NCI-H1417 (cell line): Measurements from ENCODE around the gene SCNN1B.
A peak's percentile ranks its signal among the peaks of the same experiment; 100 is the strongest.
"Not testable (repeated sequence)": the region's sequence is repeated elsewhere in the genome, so short reads cannot be mapped to it uniquely, and the experiment has no call there.

Experiments used
- DNase-seq, 3 experiments: peaks; one replicate each; lab custom pipeline; 2025; lab: John Stamatoyannopoulos, UW

SCNN1B gene

GRCh38 chr16:23288726-23289512 lies 13.2 kb upstream of the SCNN1B start:
- DNase-seq = no peak

DNA sequence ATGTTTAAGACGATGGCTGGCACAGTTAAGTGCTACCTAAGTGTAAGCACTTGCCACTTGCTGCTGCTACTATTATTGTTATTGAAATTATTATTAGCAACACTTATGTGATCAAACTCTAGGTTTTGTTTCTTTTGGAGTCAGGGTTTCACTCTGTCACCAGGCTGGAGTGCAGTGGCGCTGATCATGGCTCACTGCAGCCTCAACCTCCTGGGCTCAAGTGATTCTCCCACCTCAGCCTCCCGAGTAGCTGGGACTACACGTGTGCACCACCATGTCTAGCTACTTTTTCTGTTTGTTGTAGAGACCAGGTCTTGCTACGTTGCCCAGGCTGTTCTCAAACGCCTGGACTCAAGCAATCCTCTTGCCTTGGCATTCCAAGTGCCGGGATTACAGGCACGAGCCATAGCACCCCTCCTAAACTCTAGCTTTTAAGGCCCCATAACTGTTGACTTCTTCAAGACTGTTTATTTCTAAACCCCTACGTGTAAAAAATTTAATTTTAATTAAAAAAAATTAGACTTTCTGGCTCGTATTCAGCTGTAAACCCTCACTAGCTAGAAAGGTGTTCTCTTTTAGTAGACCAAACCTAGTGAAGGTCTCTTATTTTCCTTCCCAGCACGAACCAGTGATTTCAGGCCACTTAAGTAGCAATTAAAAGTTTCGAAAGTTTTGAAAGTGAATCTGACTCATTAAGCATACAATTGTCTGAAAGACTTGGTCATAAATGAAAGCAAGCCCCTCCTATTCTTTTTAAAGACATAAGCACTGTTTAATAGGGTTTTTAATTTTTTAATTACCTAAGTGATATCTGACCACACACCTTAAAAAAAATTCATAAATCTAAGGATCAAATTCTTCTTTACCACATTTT lies 11.7 kb upstream of the SCNN1B start:
- no peak for DNase-seq

GRCh38 chr16:23293016-23293415 lies 9.1 kb upstream of the SCNN1B start:
- no peak for DNase-seq

DNA sequence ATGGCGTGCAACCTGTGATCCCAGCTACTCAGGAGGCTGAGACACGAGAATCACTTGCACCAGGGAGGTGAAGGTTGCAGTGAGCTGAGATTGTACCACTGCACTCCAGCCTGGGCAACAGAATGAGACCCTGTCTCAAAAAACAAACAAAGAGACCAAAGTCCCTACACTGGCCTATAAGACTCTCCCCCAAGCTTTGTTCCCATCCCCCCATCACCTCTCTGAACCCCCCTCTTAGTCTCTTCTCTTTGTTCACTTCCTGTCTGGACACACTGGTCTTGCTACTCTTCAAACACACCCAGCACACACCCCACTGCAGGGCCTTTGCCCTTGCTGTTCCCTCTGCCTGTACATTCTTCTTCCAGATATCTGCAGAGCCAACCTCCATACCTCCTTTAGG lies 7.8 kb upstream of the SCNN1B start:
- DNase-seq = no peak

DNA sequence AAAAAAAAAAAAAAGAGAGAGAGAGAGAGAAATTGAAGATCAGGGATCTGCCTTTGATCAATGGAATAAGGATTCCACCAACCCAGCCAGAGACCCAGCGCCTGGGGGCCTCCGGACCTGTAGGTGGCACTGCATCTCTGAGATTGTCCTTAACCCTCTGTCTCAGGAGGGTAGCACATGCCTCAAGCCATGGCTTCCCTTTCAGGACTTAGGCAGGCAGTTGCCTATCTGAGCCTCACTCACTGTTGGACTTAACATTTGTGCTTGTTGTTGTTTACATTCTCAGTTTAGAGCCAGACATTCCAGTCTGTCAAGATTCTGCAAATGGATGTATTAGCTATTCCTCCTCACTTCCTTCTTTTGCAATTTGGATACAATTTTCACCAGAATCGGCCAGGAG lies 5.1 kb upstream of the SCNN1B start:
- DNase-seq = peak in 1 of 3 experiments; percentile 20

GRCh38 chr16:23298290-23298915 lies 3.7 kb upstream of the SCNN1B start:
- no peak for DNase-seq

GRCh38 chr16:23299815-23300214 lies 2.3 kb upstream of the SCNN1B start:
- not testable (repeated sequence) for DNase-seq

DNA sequence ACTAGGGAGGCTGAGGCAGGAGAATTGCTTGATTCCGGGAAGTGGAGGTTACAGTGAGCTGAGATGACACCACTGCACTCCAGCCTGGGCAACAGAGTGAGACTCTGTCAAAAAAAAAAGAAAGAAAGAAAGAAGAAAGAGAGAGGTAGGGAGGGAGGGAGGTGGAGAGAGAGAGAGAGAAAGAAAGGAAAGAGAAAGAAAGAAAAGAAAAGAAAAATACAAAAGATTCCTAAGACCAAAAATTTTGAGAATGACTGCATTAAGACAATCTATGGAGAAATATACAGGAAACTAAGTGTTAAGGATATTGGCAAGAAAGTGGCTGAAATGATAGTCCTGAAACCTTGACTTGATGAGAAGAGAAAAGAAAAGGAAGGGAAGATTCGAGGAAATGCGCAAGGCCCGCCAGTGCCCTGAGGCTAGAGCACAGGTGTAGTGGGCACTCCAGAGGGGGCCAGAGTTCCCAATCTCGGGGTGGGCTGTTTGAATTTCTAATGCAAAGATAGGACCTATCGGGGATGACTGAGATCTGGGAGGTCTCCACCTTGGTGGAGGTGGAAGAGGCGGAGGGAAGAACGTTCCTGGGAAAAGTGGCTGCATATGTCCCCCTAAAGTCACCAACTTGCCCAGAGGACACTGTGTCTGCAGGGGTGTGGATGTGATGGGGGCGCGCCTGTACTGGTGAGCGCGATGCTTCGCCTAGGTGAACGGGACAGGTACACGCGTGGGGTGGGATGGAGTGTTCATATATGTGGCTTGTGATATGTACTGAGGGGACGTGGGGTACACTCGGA lies 654 bp upstream of the SCNN1B start:
- no peak for DNase-seq

GRCh38 chr16:23303685-23304084 lies 1.6 kb downstream of the SCNN1B start:
- no peak for DNase-seq

DNA sequence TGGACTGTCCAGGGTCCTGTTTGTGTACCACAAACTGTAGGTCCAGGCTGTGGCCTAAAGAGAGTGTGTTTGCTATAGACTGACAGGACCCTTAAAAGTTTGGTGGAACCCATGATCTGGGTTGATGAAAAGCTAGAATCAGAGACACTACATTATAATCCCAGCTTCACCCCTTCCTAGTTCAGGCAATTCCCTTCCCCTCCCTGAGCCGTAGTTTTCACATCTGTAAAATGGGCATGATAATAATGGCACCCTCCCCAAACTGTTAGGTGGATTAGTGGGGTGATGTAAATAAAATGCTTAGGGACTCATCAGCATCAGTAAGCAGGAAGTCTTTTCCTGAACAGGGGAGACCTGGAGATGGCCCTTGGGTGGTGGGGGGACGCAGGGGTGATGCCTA lies 2.5 kb downstream of the SCNN1B start:
- DNase-seq = no peak

DNA sequence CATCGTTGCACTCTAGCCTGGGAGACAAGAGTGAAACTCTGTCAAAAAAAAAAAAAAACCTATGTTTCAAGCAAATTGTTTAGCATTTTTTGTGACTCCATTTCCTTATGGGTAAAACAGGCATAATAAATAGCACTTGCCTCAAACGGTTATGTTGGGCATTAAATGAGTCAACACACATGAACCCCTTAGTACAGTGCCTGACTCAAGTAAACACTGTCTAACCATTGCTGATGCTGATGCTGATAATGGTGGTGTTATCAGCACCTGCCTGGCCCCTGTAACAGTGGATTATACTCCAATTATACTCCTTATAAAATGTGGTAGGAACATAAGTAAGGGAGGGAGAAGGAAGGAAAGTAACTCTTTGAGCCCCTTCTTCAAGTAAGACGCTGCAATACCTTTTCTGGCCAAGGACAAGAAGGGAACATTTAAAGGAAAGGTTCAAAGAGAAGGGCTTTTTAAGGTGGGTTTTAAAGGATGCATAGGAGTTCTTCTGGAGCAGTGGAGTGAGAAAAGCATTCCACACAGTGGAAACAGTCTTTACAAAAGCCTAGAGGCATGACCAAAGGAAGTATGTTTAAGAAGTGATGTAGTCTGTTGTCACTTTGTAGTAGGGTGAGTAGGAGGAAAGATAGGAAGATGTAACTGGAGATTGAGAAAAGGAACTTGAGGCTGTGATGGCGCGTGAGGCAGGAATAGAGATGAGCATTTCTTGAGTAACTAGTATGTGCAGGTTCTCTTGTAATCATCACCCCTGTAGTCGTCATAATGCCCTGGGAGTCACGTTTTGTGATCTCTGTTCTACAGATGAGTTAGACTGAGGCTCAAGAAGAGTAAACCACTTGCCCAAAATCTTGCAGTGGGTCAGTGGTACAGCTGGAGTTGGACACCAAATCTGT lies 4.3 kb downstream of the SCNN1B start:
- DNase-seq = no peak

DNA sequence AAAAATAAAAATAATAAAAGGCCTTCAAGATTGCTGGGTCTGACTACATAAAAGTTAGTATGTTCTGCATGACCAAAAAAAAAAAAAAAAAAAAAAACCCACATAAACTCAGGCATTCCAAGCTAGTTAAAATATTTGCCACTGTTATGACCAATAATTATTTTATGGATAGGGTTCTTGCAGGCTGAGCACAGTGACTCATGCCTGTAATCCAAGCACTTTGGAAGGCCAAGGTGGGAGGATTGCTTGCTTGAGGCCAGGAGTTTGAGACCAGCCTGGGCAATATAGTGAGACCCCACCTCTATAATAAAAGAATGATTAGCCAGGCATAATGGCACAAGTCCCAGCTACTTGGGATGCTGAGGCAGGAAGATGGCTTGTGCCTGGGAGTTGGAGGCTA lies 8.1 kb downstream of the SCNN1B start:
- DNase-seq = no peak

GRCh38 chr16:23310744-23311143 lies 8.6 kb downstream of the SCNN1B start:
- DNase-seq = no peak

DNA sequence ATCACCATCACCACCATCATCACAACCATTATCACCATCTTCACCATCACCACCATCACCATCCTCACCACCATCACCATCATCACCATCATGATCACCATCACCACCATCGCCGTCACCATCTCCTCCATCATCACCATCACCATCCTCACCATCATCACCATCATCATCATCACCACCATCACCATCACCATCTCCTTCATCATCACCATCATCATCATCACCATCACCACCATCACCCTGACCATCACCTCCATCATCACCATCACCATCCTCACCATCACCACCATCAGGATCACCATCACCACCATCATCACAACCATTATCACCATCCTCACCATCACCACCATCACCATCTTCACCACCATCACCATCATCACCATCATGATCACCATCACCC lies 14.1 kb downstream of the SCNN1B start:
- DNase-seq = no peak

GRCh38 chr16:23316634-23317265 lies 14.6 kb downstream of the SCNN1B start:
- no peak for DNase-seq

- peak; percentile 36 to 75 (median 47) for DNase-seq
Measured at GRCh38 chr16:23317266-23317661, 15.2 kb downstream of the SCNN1B start.

GRCh38 chr16:23317751-23318150 lies 15.6 kb downstream of the SCNN1B start:
- DNase-seq = peak in 1 of 3 experiments; percentile 32

DNA sequence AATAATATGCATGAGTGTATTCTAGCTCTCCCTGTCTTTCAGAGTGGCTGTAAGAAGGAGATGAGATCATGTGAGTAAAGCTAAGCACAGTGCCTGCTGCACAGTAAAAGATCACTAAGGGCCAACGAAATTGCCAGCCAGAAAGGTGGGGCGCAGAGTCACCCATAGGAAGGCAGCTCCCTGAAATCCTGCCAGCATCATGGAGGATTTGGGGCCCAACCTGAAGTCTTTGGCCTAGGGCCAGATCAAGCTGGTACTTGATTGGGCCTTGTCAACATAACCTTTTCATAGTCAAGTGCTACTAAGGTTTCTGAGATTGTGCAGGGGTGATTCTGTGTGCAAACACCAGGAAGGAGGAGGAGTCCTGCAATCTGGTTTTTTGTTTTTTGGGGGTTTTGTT lies 16.5 kb downstream of the SCNN1B start:
- DNase-seq = peak; percentile 0 to 59 (median 19)

GRCh38 chr16:23319861-23320615 lies 17.9 kb downstream of the SCNN1B start:
- no peak for DNase-seq

GRCh38 chr16:23320693-23321092 lies 18.6 kb downstream of the SCNN1B start:
- DNase-seq = no peak
